Keratinocyte (primary cell): ENCODE measurements around the gene UCHL1. TPM values are rescaled to one million over a fixed set of nuclear protein-coding genes. Genes with fewer than 3 reads are reported as not detected.

Experiments
- DNase-seq: peaks from one replicate; pipeline ENCODE4 v3.0.0-alpha.2; 2011; ENCODE audit warnings: low read depth, missing footprints, low spot score
- FAIRE-seq: peaks from 2 replicates; lab custom pipeline; 2011; peaks lifted over from hg19 to GRCh38; lab: Jason Lieb, UNC
- H2AFZ ChIP-seq: 2 replicates; pipeline ENCODE4 v1.6.0; 2012; ENCODE audit warnings: low read length, control low read depth, inconsistent platforms; ENCODE audit not compliant: control insufficient read depth
- H3K27ac ChIP-seq: 2 replicates; pipeline ENCODE4 v1.5.1; 2011; ENCODE audit warnings: low read length; ENCODE audit not compliant: control insufficient read depth, insufficient read depth
- H3K27me3 ChIP-seq: 3 replicates; pipeline ENCODE4 v1.6.0; 2011; ENCODE audit warnings: low read length; ENCODE audit not compliant: control insufficient read depth, insufficient read depth; ENCODE audit errors: extremely low read depth
- H3K36me3 ChIP-seq, 2 experiments: 2 replicates in 1 of 2; 3 replicates in 1 of 2; pipeline ENCODE4 v1.5.1; 2011; ENCODE audit warnings: low read length in 2 of 2, mild to moderate bottlenecking in 1 of 2; ENCODE audit not compliant: control insufficient read depth in 2 of 2, insufficient read depth in 2 of 2; ENCODE audit errors: extremely low read depth in 1 of 2
- H3K4me1 ChIP-seq: 3 replicates; pipeline ENCODE4 v1.5.1; 2011; ENCODE audit warnings: low read length; ENCODE audit not compliant: control insufficient read depth, insufficient read depth; ENCODE audit errors: extremely low read depth
- H3K4me2 ChIP-seq: 3 replicates; pipeline ENCODE4 v1.6.0; 2011; ENCODE audit warnings: low read depth, low read length; ENCODE audit not compliant: control insufficient read depth, insufficient read depth; ENCODE audit errors: extremely low read depth
- H3K4me3 ChIP-seq, 3 experiments: fragments of 200-600 bp in 1 of 3; sonication (generic) in 1 of 3; 2 replicates in 2 of 3; 3 replicates in 1 of 3; pipeline ENCODE4 v1.5.1; 2011 to 2016; ENCODE audit warnings: low read length in 3 of 3, mild to moderate bottlenecking in 3 of 3, control low read depth in 2 of 3, inconsistent platforms in 1 of 3, low read depth in 1 of 3, mixed read lengths in 1 of 3, mixed run types in 1 of 3, moderate library complexity in 1 of 3; ENCODE audit not compliant: control insufficient read depth in 2 of 3, insufficient read depth in 2 of 3; ENCODE audit errors: extremely low read depth in 1 of 3
- H3K79me2 ChIP-seq: 2 replicates; pipeline ENCODE4 v1.6.0; 2012; ENCODE audit warnings: low read length; ENCODE audit not compliant: control insufficient read depth, insufficient read depth
- H3K9ac ChIP-seq: 3 replicates; pipeline ENCODE4 v1.6.0; 2011; ENCODE audit warnings: low read length; ENCODE audit not compliant: control insufficient read depth, insufficient read depth; ENCODE audit errors: extremely low read depth
- H3K9me1 ChIP-seq: 3 replicates; pipeline ENCODE4 v1.6.0; 2011; ENCODE audit warnings: low read length; ENCODE audit not compliant: control insufficient read depth, insufficient read depth; ENCODE audit errors: extremely low read depth
- H3K9me3 ChIP-seq: 2 replicates; pipeline ENCODE4 v1.5.1; 2012; ENCODE audit warnings: low read depth, low read length; ENCODE audit not compliant: control insufficient read depth
- H4K20me1 ChIP-seq: 3 replicates; pipeline ENCODE4 v1.6.0; 2011; ENCODE audit warnings: low read length; ENCODE audit not compliant: control insufficient read depth, insufficient read depth; ENCODE audit errors: extremely low read depth
- CTCF ChIP-seq, 3 experiments: IDR thresholded peaks in 1 of 3; conservative IDR thresholded peaks in 1 of 3; optimal IDR thresholded peaks in 1 of 3; 2 replicates in 2 of 3; 3 replicates in 1 of 3; pipeline versions ENCODE3 to v1.5.1; 2011; ENCODE audit warnings: low read length in 3 of 3, mild to moderate bottlenecking in 3 of 3, moderate library complexity in 2 of 3, control low read depth in 1 of 3, inconsistent platforms in 1 of 3; ENCODE audit not compliant: insufficient read depth in 2 of 3; ENCODE audit errors: extremely low read depth in 1 of 3
- EZH2 ChIP-seq: IDR thresholded peaks from one replicate; pipeline ENCODE4 v1.6.1; 2012; ENCODE audit warnings: inconsistent platforms, mild to moderate bottlenecking, low read length, moderate library complexity
- dilution Hi-C: fragments of 300-500 bp; cut with MboI; formaldehyde crosslinking; loops from one replicate; pipeline ENCODE4 v1.7.0; 2020; ENCODE audit warnings: low sequenced_read_pairs; ENCODE audit not compliant: extremely low pct_ligation_motif_present
- polyA plus RNA-seq, 5 experiments: library from polyadenylated mRNA; depleted of rRNA in 3 of 5; stranded (reverse) in 3 of 5; stranded (forward) in 1 of 5; unstranded in 1 of 5; fragments of >200 nt; gene quantifications; 1 replicate in 1 of 5; 2 replicates in 3 of 5; 3 replicates in 1 of 5; pipeline versions ENCODE4 v1.2.1 to v1.2.3, GENCODE V29; 2011 to 2012; ENCODE audit warnings: missing spikeins in 2 of 5, low read depth in 1 of 5, low replicate concordance in 1 of 5

UCHL1 gene
- polyA plus RNA-seq, 1 donor (not counting 4 experiments of a cell fraction or from before 2014, with no cell fraction given) = 3.0 TPM

GRCh38 chr4:41296995-41297394 is 40.3 kb downstream of the UCHL1 start:
- H3K79me2 ChIP-seq = no peaks in the 10 kb centered on the region
- no peaks in the 10 kb centered on the region for H4K20me1 ChIP-seq
- H3K9me3 ChIP-seq = peaks cover 2% of the 10 kb centered on the region
- dilution Hi-C loops = no loop called here
- H3K36me3 ChIP-seq = no peaks in the 10 kb centered on the region
- H3K27ac ChIP-seq = no peak overlapping the region
- no peak for TF ChIP-seq CTCF (optimal IDR thresholded peaks at IDR 0.05 in 1 of 3, IDR thresholded peaks at IDR 0.05 in 1 of 3, conservative IDR thresholded peaks at IDR 0.05 in 1 of 3; ENCODE audit: extremely low read depth in 1 of 3, insufficient read depth in 2 of 3, low read length in 3 of 3)
- TF ChIP-seq EZH2 = no peak
- no peak overlapping the region for H2AFZ ChIP-seq
- H3K27me3 ChIP-seq = no peaks in the 10 kb centered on the region
- no peak overlapping the region for H3K4me3 ChIP-seq
- no peak overlapping the region for H3K4me2 ChIP-seq
- H3K4me1 ChIP-seq = no peaks in the 10 kb centered on the region
- DNase-seq (no peak), FAIRE-seq (no peak)
- H3K9ac ChIP-seq = no peak overlapping the region
- no peaks in the 10 kb centered on the region for H3K9me1 ChIP-seq

GRCh38 chr4:41297832-41298231 is 41.1 kb downstream of the UCHL1 start:
- Histone ChIP-seq H3K9me1 (no peaks in the 10 kb centered on the region), H3K27ac (no peak overlapping the region), H3K79me2 (no peaks in the 10 kb centered on the region), H3K4me1 (no peaks in the 10 kb centered on the region), H3K9me3 (peaks cover 2% of the 10 kb centered on the region), H3K4me2 (no peak overlapping the region), H2AFZ (no peak overlapping the region), H3K27me3 (no peaks in the 10 kb centered on the region), H4K20me1 (no peaks in the 10 kb centered on the region), H3K36me3 (no peaks in the 10 kb centered on the region), H3K9ac (no peak overlapping the region), H3K4me3 (no peak overlapping the region)
- TF ChIP-seq CTCF (optimal IDR thresholded peaks at IDR 0.05 in 1 of 3, IDR thresholded peaks at IDR 0.05 in 1 of 3, conservative IDR thresholded peaks at IDR 0.05 in 1 of 3; ENCODE audit: extremely low read depth in 1 of 3, insufficient read depth in 2 of 3, low read length in 3 of 3) (no peak), EZH2 (no peak)
- FAIRE-seq = no peak
- dilution Hi-C loops = no loop called here
- DNase-seq = no peak
